GM21423 (cell line): Measurements from ENCODE around the gene TMEM86B.

ENCODE experiments used
- ATAC-seq: cut with Tn5 transposase; IDR thresholded peaks from one replicate; pipeline ENCODE4 v1.9.1; 2021; ENCODE audit warnings: mild to moderate bottlenecking, moderate library complexity; ENCODE audit not compliant: unreplicated experiment

TMEM86B gene

DNA sequence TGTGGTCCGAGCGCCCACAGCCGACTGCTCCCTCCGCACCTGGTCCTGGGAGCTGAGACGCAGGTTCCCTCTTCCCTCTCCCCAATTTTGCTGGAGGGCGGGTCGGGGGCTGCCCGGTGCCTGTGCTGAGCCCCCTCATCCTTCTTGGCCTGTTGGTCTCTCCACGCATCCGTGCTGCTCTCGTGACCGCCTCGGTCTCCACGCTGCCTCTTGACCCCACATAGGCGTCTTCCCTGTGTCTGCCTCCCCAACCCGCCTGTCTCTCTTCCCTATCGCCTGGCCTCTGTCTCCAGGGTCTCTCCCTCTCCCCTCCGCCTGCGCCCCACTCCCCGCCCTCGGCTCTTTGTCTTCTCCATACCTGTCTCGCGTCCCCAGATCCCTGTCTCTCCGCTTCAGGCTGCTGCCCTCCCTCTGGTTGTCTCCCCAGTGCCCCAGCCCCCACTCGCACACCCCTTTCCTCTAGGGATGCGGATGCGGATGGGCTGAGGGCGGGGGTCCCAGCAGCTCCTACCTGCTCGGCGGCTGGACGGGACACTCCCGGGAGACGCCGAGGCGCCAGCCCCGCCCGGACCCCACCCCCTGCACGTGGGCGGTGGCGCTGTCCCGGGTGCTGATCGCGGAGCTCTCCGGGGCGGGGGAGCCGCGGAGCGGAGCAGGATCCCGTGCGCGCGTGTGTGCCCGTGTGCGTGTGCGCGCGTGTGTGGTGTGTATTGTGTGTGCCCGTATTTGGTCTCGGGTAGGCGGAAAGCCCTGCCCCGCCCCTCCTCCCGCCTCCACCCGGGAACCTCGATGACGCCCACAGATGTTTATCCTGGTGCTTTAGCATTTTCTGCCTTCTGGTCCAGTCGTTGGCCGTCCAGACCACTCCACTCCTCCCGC, 48.7 kb downstream of the TMEM86B start, which contains the start of gene SYT5:
TSS of gene SYT5 (minus strand) at position 684 of the 879 bp plus-strand sequence. CDS start 1,248 bp downstream, outside the sequence.
- peak; percentile 4 for ATAC-seq

DNA sequence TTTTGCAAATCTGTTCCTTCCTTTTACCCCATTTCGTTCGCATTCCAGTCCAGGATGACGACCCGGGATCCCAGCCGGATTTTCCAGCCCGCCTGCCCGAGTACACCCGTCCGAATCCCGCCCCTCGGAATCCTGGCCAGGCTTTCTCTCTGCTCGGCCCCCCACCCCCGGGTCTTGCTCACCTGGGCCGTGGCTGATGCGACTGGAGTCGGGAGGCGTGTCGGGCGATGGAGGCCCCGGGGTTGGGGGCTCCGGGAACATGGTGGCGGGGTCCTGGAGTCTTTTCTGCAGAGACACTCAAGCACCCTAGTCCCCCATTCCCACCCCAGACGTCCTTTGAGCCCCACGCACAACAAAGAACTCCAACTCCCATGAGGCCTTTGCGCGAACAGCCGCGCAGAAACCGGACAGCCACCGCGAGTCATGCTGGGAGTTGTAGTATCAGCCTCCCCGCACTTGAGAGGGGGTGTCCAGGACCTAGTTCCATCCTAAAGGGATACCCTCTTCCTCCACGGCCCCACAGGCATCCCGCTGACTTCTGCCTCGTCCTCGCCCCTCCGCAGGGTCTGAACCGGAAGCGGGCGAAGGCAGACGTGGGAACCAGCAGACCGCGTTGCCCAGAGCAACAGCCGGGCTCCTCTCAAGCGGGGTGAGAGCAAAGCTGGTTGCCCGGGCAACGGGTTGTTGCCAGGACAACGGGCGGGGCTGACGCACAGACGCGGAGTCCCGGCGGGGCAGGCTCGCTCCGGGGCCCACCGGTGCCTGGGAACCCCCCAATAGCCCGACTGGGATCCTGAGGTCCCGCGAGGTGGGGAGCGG, 49.6 kb downstream of the TMEM86B start:
- peak; percentile 83 for ATAC-seq
